Measurements from ENCODE around the gene RCVRN.

Gene RCVRN

DNA sequence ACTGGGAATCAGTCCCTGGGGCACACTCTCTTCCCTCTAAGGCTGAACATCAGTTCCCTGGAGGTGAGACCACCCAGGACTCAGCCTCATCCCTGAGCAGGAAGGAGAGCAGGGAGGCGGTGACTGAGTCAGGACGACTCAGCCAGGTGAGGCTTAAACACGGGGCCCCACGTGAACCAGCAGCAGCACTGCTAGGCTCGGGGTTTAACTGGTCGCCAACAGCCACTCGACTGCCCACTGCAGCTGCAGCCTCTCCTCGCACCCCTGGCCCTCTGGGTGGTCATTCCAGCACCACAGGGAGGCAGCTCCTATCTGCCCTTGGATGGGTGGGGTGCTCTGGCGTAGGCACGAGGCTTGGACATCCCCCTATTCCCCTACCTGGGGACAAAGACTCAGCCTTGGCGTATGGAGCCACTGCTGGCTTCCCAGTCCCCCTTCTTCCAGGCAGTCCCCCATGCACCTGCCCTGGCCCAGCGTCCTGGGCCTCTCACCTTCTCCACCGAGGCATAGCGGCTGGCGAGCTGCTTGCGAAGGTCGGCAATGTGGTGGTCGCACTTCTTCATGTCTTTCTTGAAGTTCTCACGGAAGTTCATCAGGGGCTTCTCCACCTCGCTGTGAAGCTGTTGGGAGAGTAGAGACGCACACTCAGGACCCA, 21.2 kb upstream of the RCVRN start:
- H3F3A ChIP-seq (ENCODE audit: low read depth): no peaks in the 10 kb centered on the region
- H3K27me3 ChIP-seq (ENCODE audit: insufficient read depth, low read length, poor library complexity, severe bottlenecking): no peaks in the 10 kb centered on the region
- H3K4me2 ChIP-seq (ENCODE audit: low read depth, low read length, poor library complexity, severe bottlenecking): no peak overlapping the region
- no peak overlapping the region for H3K9ac ChIP-seq (ENCODE audit: low read depth, low read length, poor library complexity, severe bottlenecking)
- H3K4me3 ChIP-seq (ENCODE audit: low read length, poor library complexity, severe bottlenecking): no peak overlapping the region
- no peaks in the 10 kb centered on the region for H3K9me3 ChIP-seq (ENCODE audit: insufficient read depth, low read depth, low read length)
- no peaks in the 10 kb centered on the region for H3K9me2 ChIP-seq (replicated peaks; ENCODE audit: low read depth, low read length)
- H4K20me1 ChIP-seq (ENCODE audit: insufficient read depth, low read length, poor library complexity, severe bottlenecking): no peaks in the 10 kb centered on the region
- H2AFZ ChIP-seq (ENCODE audit: low read length): no peak overlapping the region
- H3K36me3 ChIP-seq (ENCODE audit: insufficient read depth, low read length): peaks cover 24% of the 10 kb centered on the region; the same call in 1 of the 2 replicates
- H3K79me2 ChIP-seq (ENCODE audit: insufficient read depth, low read length): no peaks in the 10 kb centered on the region
- no peaks in the 10 kb centered on the region for H3K4me1 ChIP-seq (ENCODE audit: insufficient read depth, low read length, poor library complexity, severe bottlenecking)
- TF ChIP-seq CTCF (conservative IDR thresholded peaks at IDR 0.05; ENCODE audit: low read length) (no peak), EZH2phosphoT487 (IDR thresholded peaks at IDR 0.05; ENCODE audit: borderline replicate concordance) (no peak)

- Histone ChIP-seq H3F3A (ENCODE audit: low read depth) (no peaks in the 10 kb centered on the region), H3K9me2 (replicated peaks; ENCODE audit: low read depth, low read length) (no peaks in the 10 kb centered on the region), H2AFZ (ENCODE audit: low read length) (no peak overlapping the region), H3K4me2 (ENCODE audit: low read depth, low read length, poor library complexity, severe bottlenecking) (no peak overlapping the region), H3K79me2 (ENCODE audit: insufficient read depth, low read length) (no peaks in the 10 kb centered on the region), H3K9me3 (ENCODE audit: insufficient read depth, low read depth, low read length) (no peaks in the 10 kb centered on the region), H4K20me1 (ENCODE audit: insufficient read depth, low read length, poor library complexity, severe bottlenecking) (no peaks in the 10 kb centered on the region), H3K9ac (ENCODE audit: low read depth, low read length, poor library complexity, severe bottlenecking) (no peak overlapping the region), H3K4me3 (ENCODE audit: low read length, poor library complexity, severe bottlenecking) (no peak overlapping the region), H3K36me3 (ENCODE audit: insufficient read depth, low read length) (peaks cover 23% of the 10 kb centered on the region; the same call in 1 of the 2 replicates), H3K4me1 (ENCODE audit: insufficient read depth, low read length, poor library complexity, severe bottlenecking) (no peaks in the 10 kb centered on the region), H3K27me3 (ENCODE audit: insufficient read depth, low read length, poor library complexity, severe bottlenecking) (no peaks in the 10 kb centered on the region)
- TF ChIP-seq CTCF (conservative IDR thresholded peaks at IDR 0.05; ENCODE audit: low read length): no peak
- no peak for TF ChIP-seq EZH2phosphoT487 (IDR thresholded peaks at IDR 0.05; ENCODE audit: borderline replicate concordance)
These were observed 20.4 kb upstream of the RCVRN start for GRCh38 chr17:9925457-9925856.

GRCh38 chr17:9924735-9925191, 19.7 kb upstream of the RCVRN start:
- H3K9ac ChIP-seq (ENCODE audit: low read depth, low read length, poor library complexity, severe bottlenecking): no peak overlapping the region
- H3K36me3 ChIP-seq (ENCODE audit: insufficient read depth, low read length): peaks cover 29% of the 10 kb centered on the region; the same call in 1 of the 2 replicates
- H3K9me2 ChIP-seq (replicated peaks; ENCODE audit: low read depth, low read length): no peaks in the 10 kb centered on the region
- no peaks in the 10 kb centered on the region for H3K9me3 ChIP-seq (ENCODE audit: insufficient read depth, low read depth, low read length)
- H3K4me3 ChIP-seq (ENCODE audit: low read length, poor library complexity, severe bottlenecking): no peak overlapping the region
- H4K20me1 ChIP-seq (ENCODE audit: insufficient read depth, low read length, poor library complexity, severe bottlenecking): no peaks in the 10 kb centered on the region
- H3K27me3 ChIP-seq (ENCODE audit: insufficient read depth, low read length, poor library complexity, severe bottlenecking): no peaks in the 10 kb centered on the region
- H3K4me2 ChIP-seq (ENCODE audit: low read depth, low read length, poor library complexity, severe bottlenecking): no peak overlapping the region
- H3F3A ChIP-seq (ENCODE audit: low read depth): no peaks in the 10 kb centered on the region
- no peaks in the 10 kb centered on the region for H3K4me1 ChIP-seq (ENCODE audit: insufficient read depth, low read length, poor library complexity, severe bottlenecking)
- no peak for TF ChIP-seq EZH2phosphoT487 (IDR thresholded peaks at IDR 0.05; ENCODE audit: borderline replicate concordance)
- peak; percentile 92 for TF ChIP-seq CTCF (conservative IDR thresholded peaks at IDR 0.05; ENCODE audit: low read length)
- no peaks in the 10 kb centered on the region for H3K79me2 ChIP-seq (ENCODE audit: insufficient read depth, low read length)
- H2AFZ ChIP-seq (ENCODE audit: low read length): no peak overlapping the region

Data from Loucy (cell line).